ENCODE measurements around the gene AP3S2. TPM values are rescaled to one million over a fixed set of nuclear protein-coding genes. Genes with fewer than 3 reads are reported as not detected.
"Not testable (repeated sequence)": the region's sequence is repeated elsewhere in the genome, so short reads cannot be mapped to it uniquely, and the experiment has no call there.

The AP3S2 gene
- total RNA-seq, 1 donor from 2014 or later, result 20.6 TPM

- H3K36me3 Mint-ChIP-seq (ENCODE audit: low read depth); H3K9me3 Mint-ChIP-seq; H3K27ac Mint-ChIP-seq; intact Hi-C loops (cut with micrococcal nuclease); H3K4me3 Mint-ChIP-seq (ENCODE audit: low read depth); H3K27me3 Mint-ChIP-seq (ENCODE audit: low read depth); DNase-seq (ENCODE audit: low spot score); H3K4me1 Mint-ChIP-seq (ENCODE audit: low read depth): not testable (repeated sequence)
Observed at GRCh38 chr15:89788585-89788984, 105.2 kb downstream of the AP3S2 start.

GRCh38 chr15:89787944-89788343 is 105.8 kb downstream of the AP3S2 start:
- intact Hi-C loops (cut with micrococcal nuclease), result no loop called here
- Mint-ChIP-seq H3K27me3 (ENCODE audit: low read depth) (peaks cover 5% of the 10 kb centered on the region), H3K9me3 (peaks cover 6% of the 10 kb centered on the region), H3K4me3 (ENCODE audit: low read depth) (no peak overlapping the region), H3K36me3 (ENCODE audit: low read depth) (peaks cover 5% of the 10 kb centered on the region), H3K27ac (no peak overlapping the region), H3K4me1 (ENCODE audit: low read depth) (no peaks in the 10 kb centered on the region)
- DNase-seq (ENCODE audit: low spot score), result no peak

GRCh38 chr15:89785774-89786140 is 108.0 kb downstream of the AP3S2 start:
- Mint-ChIP-seq H3K4me3 (ENCODE audit: low read depth) (no peak overlapping the region), H3K4me1 (ENCODE audit: low read depth) (peaks cover 8% of the 10 kb centered on the region)

GRCh38 chr15:89785064-89785773 is 108.6 kb downstream of the AP3S2 start:
- DNase-seq (ENCODE audit: low spot score), result no peak

More at GRCh38 chr15:89785774-89786140, 108.0 kb downstream of the AP3S2 start:
- DNase-seq (ENCODE audit: low spot score), result no peak
- Mint-ChIP-seq H3K27me3 (ENCODE audit: low read depth) (peaks cover 5% of the 10 kb centered on the region), H3K9me3 (peaks cover 6% of the 10 kb centered on the region), H3K36me3 (ENCODE audit: low read depth) (peaks cover 5% of the 10 kb centered on the region), H3K27ac (no peak overlapping the region)
- intact Hi-C loops (cut with micrococcal nuclease), result no loop called here

GRCh38 chr15:89784686-89784960 is 109.2 kb downstream of the AP3S2 start:
- Mint-ChIP-seq H3K27ac (no peak overlapping the region), H3K4me1 (ENCODE audit: low read depth) (peaks cover 11% of the 10 kb centered on the region), H3K36me3 (ENCODE audit: low read depth) (peaks cover 5% of the 10 kb centered on the region), H3K9me3 (peaks cover 6% of the 10 kb centered on the region), H3K27me3 (ENCODE audit: low read depth) (peaks cover 5% of the 10 kb centered on the region), H3K4me3 (ENCODE audit: low read depth) (no peak overlapping the region)
- intact Hi-C loops (cut with micrococcal nuclease), result no loop called here
- DNase-seq (ENCODE audit: low spot score), result no peak

More at GRCh38 chr15:89785064-89785773, 108.6 kb downstream of the AP3S2 start:
- H3K36me3 Mint-ChIP-seq (ENCODE audit: low read depth), result peaks cover 5% of the 10 kb centered on the region
- intact Hi-C loops (cut with micrococcal nuclease), result no loop called here
- H3K27me3 Mint-ChIP-seq (ENCODE audit: low read depth), result peaks cover 5% of the 10 kb centered on the region
- peaks cover 11% of the 10 kb centered on the region for H3K4me1 Mint-ChIP-seq (ENCODE audit: low read depth)
- H3K27ac Mint-ChIP-seq, result no peak overlapping the region
- peaks cover 6% of the 10 kb centered on the region for H3K9me3 Mint-ChIP-seq
- no peak overlapping the region for H3K4me3 Mint-ChIP-seq (ENCODE audit: low read depth)

- no peak for DNase-seq (ENCODE audit: low spot score)
- Mint-ChIP-seq H3K27me3 (ENCODE audit: low read depth) (peaks cover 5% of the 10 kb centered on the region), H3K9me3 (peaks cover 6% of the 10 kb centered on the region), H3K27ac (no peak overlapping the region), H3K4me1 (ENCODE audit: low read depth) (peaks cover 11% of the 10 kb centered on the region), H3K36me3 (ENCODE audit: low read depth) (peaks cover 5% of the 10 kb centered on the region), H3K4me3 (ENCODE audit: low read depth) (no peak overlapping the region)
- intact Hi-C loops (cut with micrococcal nuclease), result no loop called here
Observed at GRCh38 chr15:89783861-89784685, 109.7 kb downstream of the AP3S2 start.

GRCh38 chr15:89783111-89783860 is 110.5 kb downstream of the AP3S2 start:
- H3K9me3 Mint-ChIP-seq, result peaks cover 5% of the 10 kb centered on the region
- peaks cover 7% of the 10 kb centered on the region for H3K27me3 Mint-ChIP-seq (ENCODE audit: low read depth)
- intact Hi-C loops (cut with micrococcal nuclease), result no loop called here
- H3K4me1 Mint-ChIP-seq (ENCODE audit: low read depth), result peaks cover 11% of the 10 kb centered on the region
- DNase-seq (ENCODE audit: low spot score), result no peak
- peaks cover 5% of the 10 kb centered on the region for H3K36me3 Mint-ChIP-seq (ENCODE audit: low read depth)
- H3K27ac Mint-ChIP-seq, result no peak overlapping the region
- H3K4me3 Mint-ChIP-seq (ENCODE audit: low read depth), result no peak overlapping the region

GRCh38 chr15:89782619-89782950 is 111.2 kb downstream of the AP3S2 start:
- H3K27ac Mint-ChIP-seq; DNase-seq (ENCODE audit: low spot score); H3K27me3 Mint-ChIP-seq (ENCODE audit: low read depth); H3K9me3 Mint-ChIP-seq; intact Hi-C loops (cut with micrococcal nuclease); H3K36me3 Mint-ChIP-seq (ENCODE audit: low read depth); H3K4me3 Mint-ChIP-seq (ENCODE audit: low read depth): not testable (repeated sequence)
- H3K4me1 Mint-ChIP-seq (ENCODE audit: low read depth), result peaks cover 11% of the 10 kb centered on the region

- DNase-seq (ENCODE audit: low spot score), result no peak
- intact Hi-C loops (cut with micrococcal nuclease), result no loop called here
- Mint-ChIP-seq H3K36me3 (ENCODE audit: low read depth) (no peaks in the 10 kb centered on the region), H3K9me3 (no peaks in the 10 kb centered on the region), H3K27ac (no peak overlapping the region), H3K27me3 (ENCODE audit: low read depth) (peaks cover 9% of the 10 kb centered on the region), H3K4me3 (ENCODE audit: low read depth) (no peak overlapping the region), H3K4me1 (ENCODE audit: low read depth) (peaks cover 11% of the 10 kb centered on the region)
Observed at GRCh38 chr15:89781891-89782618, 111.7 kb downstream of the AP3S2 start.

- no peaks in the 10 kb centered on the region for H3K9me3 Mint-ChIP-seq
- no peak overlapping the region for H3K4me3 Mint-ChIP-seq (ENCODE audit: low read depth)
- no peak for DNase-seq (ENCODE audit: low spot score)
- peaks cover 10% of the 10 kb centered on the region for H3K27me3 Mint-ChIP-seq (ENCODE audit: low read depth)
- H3K4me1 Mint-ChIP-seq (ENCODE audit: low read depth), result peaks cover 11% of the 10 kb centered on the region
- H3K27ac Mint-ChIP-seq, result no peak overlapping the region
- intact Hi-C loops (cut with micrococcal nuclease), result no loop called here
- no peaks in the 10 kb centered on the region for H3K36me3 Mint-ChIP-seq (ENCODE audit: low read depth)
Observed at GRCh38 chr15:89781055-89781454, 112.7 kb downstream of the AP3S2 start.

GRCh38 chr15:89780601-89781000 is 113.2 kb downstream of the AP3S2 start:
- no peaks in the 10 kb centered on the region for H3K36me3 Mint-ChIP-seq (ENCODE audit: low read depth)
- no peaks in the 10 kb centered on the region for H3K9me3 Mint-ChIP-seq
- peak overlapping the region; percentile 1 for H3K27ac Mint-ChIP-seq
- peaks cover 11% of the 10 kb centered on the region for H3K27me3 Mint-ChIP-seq (ENCODE audit: low read depth)
- H3K4me3 Mint-ChIP-seq (ENCODE audit: low read depth), result no peak overlapping the region
- H3K4me1 Mint-ChIP-seq (ENCODE audit: low read depth), result peaks cover 11% of the 10 kb centered on the region
- no peak for DNase-seq (ENCODE audit: low spot score)
- intact Hi-C loops (cut with micrococcal nuclease), result no loop called here

All from activated T-helper 2 cell treated with anti-CD3 and anti-CD28 coated beads, Interferon-gamma antibody, Interleukin-2, Interleukin-4, amounts not matched to agents 10 μg/mL and 5 μg/mL and 100 μg/mL, durations not matched to agents 14 hours and 24 hours and 36 hours (primary cell).